HG02884 (cell line): ENCODE measurements around the gene KCNMA1.
"Not testable (repeated sequence)": the region's sequence is repeated elsewhere in the genome, so short reads cannot be mapped to it uniquely, and the experiment has no call there.

Experiments used
- ATAC-seq: cut with Tn5 transposase; IDR thresholded peaks from one replicate; pipeline ENCODE4 v1.9.1; 2021; ENCODE audit warnings: mild to moderate bottlenecking, moderate library complexity; ENCODE audit not compliant: unreplicated experiment

The KCNMA1 gene

DNA sequence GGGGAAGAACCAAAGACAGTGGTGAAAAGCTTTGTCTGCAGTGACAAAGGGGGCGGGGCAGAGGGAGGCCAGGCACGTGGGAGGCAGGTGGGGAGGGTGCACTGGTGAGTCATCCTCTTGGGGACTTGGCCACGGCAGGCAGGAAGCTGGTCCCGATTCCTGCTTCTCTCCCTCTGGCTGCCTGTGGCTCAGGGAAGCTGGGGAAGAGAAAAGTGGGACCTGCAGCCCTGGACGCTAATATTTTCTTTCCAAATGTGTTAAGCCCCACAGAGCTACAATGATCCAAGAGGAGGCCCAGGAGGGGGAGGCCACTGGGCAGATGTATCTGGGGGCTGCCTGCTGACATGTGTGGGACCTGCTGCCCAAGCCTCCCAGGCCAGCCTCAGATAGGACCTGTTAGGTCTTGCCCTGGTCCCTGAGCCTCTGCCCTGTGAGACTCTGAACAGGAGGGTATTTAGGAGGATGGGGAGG lies 231.8 kb downstream of the KCNMA1 start:
- ATAC-seq, result no peak

DNA sequence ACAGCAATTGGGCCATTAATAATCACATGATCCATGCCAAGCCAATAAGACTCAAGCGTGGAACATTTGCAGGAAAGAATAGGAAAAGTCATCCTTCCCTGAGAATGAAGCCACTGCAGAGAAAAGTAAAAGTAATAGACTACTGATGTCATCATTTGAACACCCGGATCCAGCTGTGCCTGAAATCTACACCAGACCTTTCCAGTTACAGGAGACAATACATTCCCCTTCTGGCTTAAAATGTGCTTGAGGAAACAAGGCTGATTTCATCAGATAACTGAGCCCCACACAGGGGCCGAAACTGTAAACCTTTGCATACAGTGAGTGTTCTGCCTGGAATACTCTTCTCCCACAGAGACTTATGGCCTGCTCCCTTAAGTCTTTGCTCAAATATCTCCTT lies 232.8 kb downstream of the KCNMA1 start:
- ATAC-seq, result no peak

DNA sequence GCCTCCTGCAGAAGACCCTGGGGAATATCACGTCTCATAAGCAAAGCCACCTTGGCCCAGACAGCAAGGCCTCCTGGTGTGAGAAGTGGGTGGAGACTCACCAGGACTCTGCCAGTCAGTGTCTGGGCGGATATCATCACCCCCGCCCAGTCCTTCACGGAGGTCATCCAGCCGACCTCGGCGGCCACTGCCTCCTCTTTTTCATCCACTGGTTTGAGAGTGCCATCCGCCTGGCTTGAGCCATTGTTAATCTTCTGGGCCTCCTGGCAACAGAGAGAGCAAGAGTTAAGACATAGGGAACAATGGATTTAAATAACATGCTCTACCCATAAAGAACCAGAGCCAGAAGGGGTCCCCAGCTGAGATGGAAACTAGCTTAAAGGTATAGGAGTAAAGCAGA lies 233.8 kb downstream of the KCNMA1 start:
- ATAC-seq, result no peak

DNA sequence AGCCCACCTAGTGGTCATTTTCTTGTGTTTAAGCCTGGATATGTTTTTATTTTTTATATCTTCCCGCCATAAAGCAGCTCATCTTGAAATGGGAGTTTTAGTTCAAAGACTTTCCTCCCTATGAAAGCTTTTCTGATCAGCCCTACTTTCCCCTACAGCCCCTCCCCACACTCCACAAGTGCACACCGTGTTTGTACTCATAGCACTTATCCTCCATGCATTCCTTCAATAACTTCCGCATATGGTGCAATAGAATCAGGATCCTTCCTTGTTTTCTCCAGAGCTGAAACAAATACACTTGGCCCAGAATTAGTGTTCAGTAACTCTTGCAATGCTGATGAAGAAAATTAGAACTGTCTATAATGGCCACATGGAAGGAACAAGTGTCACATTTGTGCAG lies 235.9 kb downstream of the KCNMA1 start:
- no peak for ATAC-seq

DNA sequence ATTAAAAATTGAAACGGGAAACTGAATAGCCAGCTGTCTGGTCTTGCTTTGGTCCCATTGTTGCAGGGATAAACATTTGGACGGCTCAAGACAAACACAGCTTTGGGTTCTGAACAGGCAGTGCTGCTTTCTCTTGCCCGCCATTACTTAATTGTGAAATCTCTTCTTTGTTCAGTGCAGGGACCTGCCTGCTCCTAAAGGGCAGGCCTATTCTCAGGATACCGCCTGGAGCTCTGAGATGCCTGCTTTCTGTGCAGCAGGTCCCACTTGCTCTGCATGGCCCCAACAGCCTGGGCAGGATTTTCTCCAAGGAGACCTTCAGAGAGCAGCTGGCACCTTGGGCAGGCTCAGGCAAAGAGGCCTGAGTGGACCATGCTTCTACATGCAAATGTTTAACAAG lies 237.6 kb downstream of the KCNMA1 start:
- no peak for ATAC-seq

DNA sequence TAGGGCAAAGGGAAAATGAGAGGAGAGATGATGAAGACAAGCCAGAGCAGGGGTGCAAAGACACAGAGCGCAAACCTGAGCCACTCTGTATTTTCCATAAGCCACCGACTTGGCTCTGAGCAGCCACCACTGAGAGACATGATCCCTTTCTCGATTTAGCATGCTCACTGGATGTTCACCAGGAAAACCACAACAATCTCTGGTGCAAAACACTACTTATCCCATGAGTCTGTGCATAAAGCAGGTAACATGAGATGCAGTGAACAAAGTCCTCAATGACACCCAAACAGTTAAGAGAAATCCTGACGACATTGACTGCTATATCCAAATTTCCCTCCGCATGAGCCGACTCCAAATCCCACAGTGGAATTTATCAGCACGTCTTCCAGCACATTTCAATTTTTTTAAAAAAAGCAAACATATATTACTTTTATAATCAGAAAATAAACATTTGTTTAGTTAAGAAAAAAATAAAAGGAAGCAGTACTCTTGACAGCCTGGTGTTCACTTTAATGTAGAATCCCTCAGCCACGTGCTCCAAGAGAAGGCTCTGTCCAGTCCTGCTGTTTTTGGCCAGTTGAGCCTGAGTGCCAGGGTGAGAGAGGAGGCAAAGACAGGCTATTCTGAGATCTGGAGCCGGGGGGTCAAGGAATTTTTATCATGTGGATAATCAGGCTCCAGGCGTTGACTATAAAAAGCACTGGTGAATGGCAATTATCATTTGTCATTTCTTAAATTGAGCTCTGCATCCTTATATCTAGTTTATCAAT lies 238.4 kb downstream of the KCNMA1 start:
- ATAC-seq, result no peak

DNA sequence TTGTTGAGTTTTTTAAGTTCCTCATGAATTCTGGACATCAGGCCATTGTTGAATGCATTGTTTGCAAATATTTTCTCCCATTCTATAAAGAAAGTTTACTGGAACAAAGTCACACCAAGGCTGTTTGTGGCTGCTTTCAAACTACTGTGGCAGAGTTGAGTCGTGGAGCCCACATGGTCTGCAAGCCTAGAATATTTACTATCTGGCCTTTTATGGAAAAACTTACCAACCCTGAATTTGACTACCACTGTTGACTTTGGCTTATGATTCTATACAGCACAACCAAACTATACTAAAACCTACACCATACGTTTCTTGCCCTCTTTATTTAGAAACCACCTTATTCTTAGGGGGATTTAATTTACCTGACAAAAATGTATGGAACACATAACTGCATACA lies 239.1 kb downstream of the KCNMA1 start:
- ATAC-seq, result no peak

DNA sequence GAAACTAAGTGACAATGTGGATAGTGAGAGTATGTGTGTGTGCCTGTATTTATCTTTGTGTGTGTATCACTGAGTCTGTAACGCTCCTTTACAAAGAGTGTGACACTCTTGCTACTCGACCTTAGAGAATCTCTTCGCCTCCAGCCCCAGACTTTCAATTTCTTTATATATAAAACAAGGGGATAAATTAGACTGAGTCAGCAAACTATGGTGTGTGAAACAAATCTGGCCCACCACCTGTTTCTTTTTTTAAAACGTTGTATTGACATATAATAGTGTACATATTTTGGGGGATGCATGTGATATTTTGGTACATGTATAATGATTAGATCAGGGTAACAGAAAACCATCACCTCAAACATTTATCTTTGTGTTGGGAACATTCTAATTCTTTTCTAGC lies 240.5 kb downstream of the KCNMA1 start:
- ATAC-seq, result no peak

DNA sequence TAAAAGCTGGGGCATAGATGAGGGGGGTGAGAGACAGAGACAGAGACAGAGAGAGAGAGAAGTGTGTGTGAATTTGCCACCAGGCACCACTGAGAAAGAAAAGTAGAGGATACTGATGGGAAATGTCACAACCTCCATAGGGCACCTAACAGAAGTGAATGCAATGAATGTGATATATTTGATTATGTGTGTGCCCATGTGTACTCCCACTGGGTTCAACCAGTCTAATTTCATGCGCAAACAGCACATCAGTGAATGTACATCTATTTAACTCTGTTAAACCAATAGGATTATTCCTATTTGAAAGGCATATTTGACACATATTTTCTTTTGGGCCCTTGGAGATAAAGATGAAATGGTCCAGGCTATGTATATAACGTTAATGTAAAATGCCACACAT lies 241.3 kb downstream of the KCNMA1 start:
- no peak for ATAC-seq

DNA sequence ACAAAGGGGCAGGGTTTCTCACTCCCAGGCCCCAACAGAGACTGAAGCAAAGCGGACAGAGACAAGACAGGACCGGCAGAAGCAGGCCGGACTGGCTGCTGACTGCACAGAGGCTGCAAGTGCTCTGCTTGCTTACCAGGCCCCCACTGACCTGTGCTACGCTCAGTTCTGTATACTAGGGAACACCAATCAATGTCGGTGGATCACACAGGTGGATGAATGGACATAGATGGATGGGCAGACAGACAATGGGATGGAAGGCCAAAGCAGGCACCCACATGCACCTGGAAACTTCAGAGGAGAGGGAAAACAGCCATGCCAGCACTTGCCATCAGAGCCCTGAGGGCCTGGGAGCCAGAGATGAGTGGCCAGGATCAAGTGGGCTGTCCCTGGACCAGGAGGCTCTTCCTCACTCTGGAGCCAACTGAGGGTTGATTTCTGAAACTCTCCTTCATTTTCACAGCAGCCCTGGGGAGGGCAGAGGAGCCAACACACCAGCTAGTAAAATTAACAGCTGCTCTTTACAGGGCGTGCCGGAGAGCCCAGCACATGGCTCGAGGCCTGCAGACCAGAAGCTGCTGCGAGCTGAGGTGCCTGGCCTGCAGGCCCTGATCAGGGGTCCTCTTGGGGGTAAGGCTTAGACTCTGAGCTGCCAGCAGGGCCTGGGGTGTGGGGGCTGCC lies 243.6 kb downstream of the KCNMA1 start:
- no peak for ATAC-seq

DNA sequence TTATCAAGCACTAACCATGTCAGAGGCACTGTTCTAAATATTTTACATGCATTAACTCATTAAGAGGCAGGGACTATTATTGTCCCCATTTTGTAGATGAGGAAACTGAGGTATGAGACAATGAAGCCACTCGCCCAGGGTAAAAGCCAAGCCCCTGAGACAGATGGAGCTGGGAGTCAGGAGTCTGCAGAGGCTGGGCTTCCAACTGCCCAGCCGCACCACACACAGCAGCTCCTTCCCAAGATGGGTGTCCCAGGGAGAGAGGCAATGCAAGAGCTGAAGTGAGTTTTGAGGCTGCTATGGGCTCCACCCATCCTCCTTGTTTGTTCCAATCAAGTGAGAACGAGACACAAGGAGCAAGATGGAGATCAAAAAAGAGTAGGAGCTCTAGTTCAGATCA lies 244.2 kb downstream of the KCNMA1 start:
- no peak for ATAC-seq

DNA sequence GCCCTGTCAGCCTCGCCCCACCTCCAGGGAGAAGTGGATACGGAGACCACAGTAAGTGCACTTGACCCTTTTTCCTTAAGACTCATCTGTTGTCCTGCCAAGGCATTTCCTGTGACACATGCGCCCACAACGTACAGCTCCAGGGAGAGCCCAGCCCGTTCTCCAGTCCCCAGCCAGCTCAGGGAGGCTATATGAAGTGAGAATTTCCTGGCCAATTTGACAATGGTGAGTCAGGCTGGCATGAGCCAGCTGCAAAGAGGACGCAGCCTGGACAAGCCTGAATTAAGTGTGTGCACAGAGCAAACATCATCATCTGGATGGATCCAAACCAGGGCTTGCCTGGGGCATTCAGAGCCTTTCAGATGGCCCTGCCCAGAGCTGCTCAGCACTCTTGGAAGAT lies 244.8 kb downstream of the KCNMA1 start:
- no peak for ATAC-seq

DNA sequence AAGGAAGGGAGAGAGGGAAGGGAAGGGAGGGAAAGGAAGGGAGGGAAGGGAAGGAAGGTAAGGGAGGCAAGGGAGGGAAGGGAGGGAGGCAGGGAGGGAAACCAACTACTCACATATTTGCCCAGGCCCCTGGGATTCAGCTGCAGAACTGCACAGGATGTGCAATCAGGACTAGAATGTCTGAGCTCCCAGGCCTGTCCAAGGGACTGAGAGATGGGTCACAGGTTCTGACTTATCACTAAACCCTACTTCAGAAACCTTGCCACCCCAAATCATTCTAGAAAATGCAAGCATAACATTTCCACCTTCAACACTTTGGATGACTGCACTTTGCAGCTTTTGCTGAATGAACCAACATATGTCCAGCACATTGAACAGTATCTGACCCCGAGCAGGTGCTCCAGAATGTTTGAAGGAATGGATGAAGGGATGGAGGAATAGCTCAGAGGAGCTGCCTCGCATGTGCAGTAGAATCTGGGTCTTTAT lies 245.3 kb downstream of the KCNMA1 start:
- no peak for ATAC-seq

DNA sequence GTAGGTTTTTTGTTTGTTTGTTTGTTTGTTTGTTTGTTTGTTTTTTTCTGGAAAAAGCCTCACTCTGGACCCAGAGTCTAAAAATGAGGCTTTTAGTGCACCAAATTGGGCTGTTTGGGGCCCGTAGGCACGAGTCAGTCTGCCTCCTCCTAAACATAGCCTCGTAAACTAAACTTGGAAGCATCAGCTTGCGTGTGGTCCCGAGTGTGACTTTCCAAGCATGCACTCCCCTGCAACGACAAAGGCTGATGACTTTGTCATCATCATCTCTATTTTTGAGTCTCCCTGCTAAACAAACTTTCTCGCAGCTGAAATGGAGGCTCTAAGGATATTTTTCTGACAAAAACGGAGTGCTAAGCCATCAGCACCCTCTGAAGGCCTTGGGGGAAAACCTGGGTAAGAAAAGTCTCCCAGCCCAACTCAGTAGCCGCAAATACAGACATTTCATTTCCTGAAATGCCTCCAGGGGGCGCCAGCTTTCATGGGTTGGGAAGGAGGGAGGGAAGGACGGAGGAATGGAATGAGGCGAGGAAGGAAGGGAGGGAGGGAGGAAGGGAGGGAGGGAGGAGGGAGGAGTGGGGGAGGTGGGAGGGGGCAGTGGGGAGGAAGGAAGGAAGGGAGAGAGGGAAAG lies 245.9 kb downstream of the KCNMA1 start:
- ATAC-seq, result no peak

DNA sequence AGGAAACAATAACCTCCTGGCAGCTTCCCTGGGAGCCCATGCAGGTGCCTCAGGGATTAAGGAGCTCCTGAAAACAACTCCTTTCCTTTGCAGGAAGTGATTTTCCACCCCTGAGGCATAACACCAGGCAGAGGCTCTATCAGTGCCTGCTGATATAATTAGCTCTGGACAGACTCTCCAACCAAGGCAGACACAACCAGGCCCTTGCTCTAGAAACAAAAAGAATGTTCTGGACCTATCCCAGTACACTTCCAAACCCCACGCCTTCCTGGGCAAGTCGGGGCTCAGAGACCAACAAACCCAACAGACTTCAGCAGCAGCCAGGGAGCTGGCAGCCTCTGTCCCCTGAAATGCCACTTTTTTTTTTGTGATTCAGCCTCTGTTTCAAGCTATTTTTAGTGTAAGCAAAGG lies 247.1 kb downstream of the KCNMA1 start:
- no peak for ATAC-seq

DNA sequence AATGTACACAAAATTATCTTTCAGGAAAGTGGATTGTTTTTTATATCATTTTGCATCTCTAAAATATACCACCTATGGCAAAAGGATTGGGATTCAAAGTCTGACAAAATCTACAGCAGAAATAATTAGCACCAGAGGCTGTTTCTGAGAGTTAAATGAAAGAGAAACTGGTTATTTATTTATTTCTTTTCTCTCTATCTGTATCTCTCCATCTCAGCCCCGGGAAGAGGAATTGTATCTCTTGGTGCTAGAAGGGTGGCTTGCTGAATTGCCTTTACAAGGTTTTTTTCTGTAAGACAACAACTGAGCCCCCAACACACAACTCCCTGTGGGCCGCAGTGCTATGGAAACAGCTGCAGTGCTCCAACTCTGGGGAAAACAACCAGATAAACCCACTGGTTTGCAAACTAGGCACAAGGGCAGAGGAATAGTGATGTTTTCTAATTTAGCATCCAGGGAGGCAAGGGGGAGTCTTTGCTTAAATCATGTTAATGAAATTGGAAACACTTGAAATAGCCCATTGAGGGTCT lies 249.0 kb downstream of the KCNMA1 start:
- ATAC-seq, result no peak

DNA sequence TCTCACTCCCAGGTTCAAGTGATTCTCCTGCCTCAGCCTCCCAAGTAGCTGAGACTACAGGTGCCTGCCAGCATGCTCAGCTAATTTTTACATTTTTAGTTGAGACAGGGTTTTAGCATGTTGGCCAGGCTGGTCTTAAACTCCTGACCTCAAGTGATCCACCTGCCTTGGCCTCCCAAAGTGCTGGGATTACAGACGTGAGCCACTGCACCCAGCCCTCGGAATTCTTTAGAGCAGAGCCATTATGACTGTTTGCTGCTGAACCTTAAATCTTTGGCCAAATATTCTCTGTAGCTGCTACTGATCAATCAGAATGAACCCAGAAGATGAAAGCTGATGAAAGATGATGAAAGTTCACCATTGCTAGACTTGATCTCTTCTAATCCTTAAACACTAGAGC lies 249.9 kb downstream of the KCNMA1 start:
- ATAC-seq, result not testable (repeated sequence)

DNA sequence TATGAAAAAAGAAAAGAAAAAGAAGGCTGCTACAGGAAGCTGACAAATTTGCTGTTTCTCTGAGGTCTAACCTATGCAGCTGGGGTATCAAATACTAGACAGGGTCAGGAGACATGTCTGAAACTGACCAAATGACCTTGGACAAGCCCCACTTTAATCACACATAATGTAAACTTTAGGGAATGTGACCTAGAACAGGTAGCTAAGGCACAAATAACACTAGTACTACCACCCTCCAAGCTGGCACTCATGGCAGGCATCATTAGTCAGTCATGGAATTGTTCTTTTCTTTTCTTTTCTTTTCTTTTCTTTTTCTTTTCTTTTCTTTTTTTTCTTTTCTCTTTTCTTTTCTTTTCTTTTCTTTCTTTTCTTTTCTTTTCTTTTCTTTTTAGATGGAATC lies 250.4 kb downstream of the KCNMA1 start:
- ATAC-seq, result no peak

DNA sequence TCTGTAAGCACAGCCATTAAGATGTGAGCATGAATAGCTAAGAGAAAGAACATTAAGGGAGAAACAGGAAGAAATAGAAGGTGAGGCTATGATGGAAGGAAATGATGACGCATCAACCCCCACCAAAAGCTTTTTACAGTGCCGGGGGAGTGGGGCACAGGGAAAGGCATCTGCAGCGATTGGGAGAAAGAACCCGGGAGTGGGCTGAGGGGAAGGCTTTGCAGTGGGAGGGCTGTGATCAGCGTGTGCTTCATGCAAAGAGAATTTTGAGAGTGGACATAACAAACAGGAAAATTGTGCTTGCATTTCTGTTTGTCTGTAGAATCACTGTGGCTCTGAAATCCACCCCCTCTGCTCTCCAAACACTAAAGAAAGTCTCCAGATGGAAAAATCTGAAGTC lies 250.8 kb downstream of the KCNMA1 start:
- ATAC-seq, result no peak

DNA sequence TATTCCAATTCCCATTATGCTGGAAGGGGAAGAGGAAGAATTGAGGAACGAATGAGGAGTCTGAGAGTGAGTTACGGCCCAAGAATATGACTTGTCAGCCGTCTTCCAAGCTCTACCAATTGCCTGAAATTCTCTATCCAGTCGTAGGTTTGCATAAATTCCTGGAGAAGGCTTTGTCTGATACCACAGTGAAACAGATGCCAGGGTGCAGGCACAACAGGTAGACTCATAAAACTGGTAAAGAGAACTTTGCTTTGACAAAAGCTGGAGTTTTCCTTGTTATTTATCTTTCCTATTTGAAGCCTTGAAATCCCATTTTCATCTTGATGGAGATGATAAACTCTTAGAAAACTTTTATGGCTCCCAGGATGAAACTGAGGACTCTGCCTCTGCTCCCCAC lies 251.2 kb downstream of the KCNMA1 start:
- ATAC-seq, result no peak

DNA sequence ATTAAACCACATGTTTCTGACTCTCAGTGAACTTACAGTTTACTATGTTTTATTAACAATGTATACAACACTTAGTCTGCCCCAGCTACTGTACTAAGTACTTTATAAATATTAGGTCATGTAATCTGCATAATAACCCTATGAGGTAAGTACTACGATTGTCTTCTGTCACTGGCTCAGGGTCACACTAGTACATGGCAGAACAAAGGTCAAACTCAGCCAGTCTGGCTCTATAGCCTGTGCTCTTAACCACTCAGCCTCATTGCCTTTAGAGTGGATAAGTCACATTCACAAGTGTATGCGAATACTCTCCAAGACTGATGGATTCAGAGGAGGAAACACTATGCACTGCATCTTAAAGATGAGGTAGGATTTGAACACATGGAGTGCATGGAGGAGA lies 252.3 kb downstream of the KCNMA1 start:
- no peak for ATAC-seq
